Breast epithelium (tissue), 3 donors: ENCODE data around the gene CDH13.

Experiments
- POLR2A ChIP-seq: fragments of 450-650 bp; IDR thresholded peaks from one replicate; pipeline ENCODE4 v1.6.1; 2016; ENCODE audit warnings: antibody characterized with exemption, mild to moderate bottlenecking, moderate library complexity
- TF ChIP-seq, protein P1 (sequence below), 3 donors: fragments of 450-650 bp; IDR thresholded peaks; one replicate each; pipeline ENCODE4 v1.5.1; 2016 to 2017; ENCODE audit warnings: antibody characterized with exemption in 3 of 3, mild to moderate bottlenecking in 3 of 3, moderate library complexity in 3 of 3

DNA sequence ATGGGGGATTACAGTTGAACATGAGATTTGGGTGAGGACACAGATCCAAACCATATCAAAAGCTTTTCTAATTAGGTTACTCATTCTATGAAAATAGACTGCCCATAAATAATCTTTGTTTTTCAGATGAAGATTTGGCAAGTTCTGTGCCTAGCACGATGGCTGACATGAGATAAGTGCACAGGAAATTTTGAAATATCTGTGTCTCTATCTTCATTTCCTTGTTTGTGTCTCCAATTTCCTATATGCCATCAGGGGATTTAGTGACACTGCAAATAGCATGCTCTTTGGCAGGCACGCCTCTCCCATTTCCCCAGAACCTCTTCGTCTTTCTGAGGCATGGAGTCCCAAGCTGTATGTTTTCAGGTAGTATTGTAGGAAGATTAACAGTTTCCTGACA is 544.6 kb downstream of the CDH13 start:
- TF ChIP-seq, protein P1, sequence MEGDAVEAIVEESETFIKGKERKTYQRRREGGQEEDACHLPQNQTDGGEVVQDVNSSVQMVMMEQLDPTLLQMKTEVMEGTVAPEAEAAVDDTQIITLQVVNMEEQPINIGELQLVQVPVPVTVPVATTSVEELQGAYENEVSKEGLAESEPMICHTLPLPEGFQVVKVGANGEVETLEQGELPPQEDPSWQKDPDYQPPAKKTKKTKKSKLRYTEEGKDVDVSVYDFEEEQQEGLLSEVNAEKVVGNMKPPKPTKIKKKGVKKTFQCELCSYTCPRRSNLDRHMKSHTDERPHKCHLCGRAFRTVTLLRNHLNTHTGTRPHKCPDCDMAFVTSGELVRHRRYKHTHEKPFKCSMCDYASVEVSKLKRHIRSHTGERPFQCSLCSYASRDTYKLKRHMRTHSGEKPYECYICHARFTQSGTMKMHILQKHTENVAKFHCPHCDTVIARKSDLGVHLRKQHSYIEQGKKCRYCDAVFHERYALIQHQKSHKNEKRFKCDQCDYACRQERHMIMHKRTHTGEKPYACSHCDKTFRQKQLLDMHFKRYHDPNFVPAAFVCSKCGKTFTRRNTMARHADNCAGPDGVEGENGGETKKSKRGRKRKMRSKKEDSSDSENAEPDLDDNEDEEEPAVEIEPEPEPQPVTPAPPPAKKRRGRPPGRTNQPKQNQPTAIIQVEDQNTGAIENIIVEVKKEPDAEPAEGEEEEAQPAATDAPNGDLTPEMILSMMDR (IDR thresholded peaks at IDR 0.05): no peak
- no peak for TF ChIP-seq POLR2A
